HepG2 (cell line): ENCODE results near the gene BLID. TPM values are rescaled to one million over a fixed set of nuclear protein-coding genes. Genes with fewer than 3 reads are reported as not detected.

ENCODE experiments used
- ATAC-seq: fragments of 200-7000 bp; cut with Tn5 transposase; 3 replicates; pipeline ENCODE4 v1.9.1; 2020; ENCODE audit warnings: mild to moderate bottlenecking, moderate library complexity
- BruUV-seq: library from RNA; stranded (reverse); fragments of 400-500 nt; replicated peaks from 2 replicates; lab custom pipeline; 2021; lab: Mats Ljungman, UMichigan
- CTCF ChIA-PET: fragments of 300-600 bp; formaldehyde crosslinking; extraction: SDS; loops from one replicate; lab custom pipeline; 2021; ENCODE audit warnings: low total read pairs, inconsistent platforms, low intra/inter-chr PET ratio; lab: Yijun Ruan, JAX
- POLR2A ChIA-PET: fragments of 350-600 bp; sonication (Branson Sonifier 250); formaldehyde crosslinking; loops from one replicate; lab custom pipeline; 2020; ENCODE audit warnings: antibody characterized with exemption, inconsistent platforms; lab: Yijun Ruan, JAX
- DNase-seq: peaks from one replicate; pipeline ENCODE4 v3.0.0-alpha.2; 2015; ENCODE audit warnings: low spot score
- FAIRE-seq: peaks from 3 replicates; lab custom pipeline; 2011; peaks lifted over from hg19 to GRCh38; lab: Jason Lieb, UNC
- H2AFZ ChIP-seq: one replicate; pipeline ENCODE4 v1.6.1; 2011; ENCODE audit warnings: low read length, inconsistent platforms
- H3K27ac ChIP-seq: fragments of 300-600 bp; 3 replicates; pipeline ENCODE4 v1.8.0; 2011; ENCODE audit warnings: mixed run types, mild to moderate bottlenecking, mixed read lengths, low read length, inconsistent platforms; ENCODE audit not compliant: insufficient read depth; ENCODE audit errors: extremely low read length
- H3K27me3 ChIP-seq, 2 experiments: fragments of 200-600 bp in 1 of 2; 2 replicates in 1 of 2; 3 replicates in 1 of 2; pipeline versions ENCODE4 v1.6.0 to v1.8.0; 2011; ENCODE audit warnings: low read length in 2 of 2, mild to moderate bottlenecking in 2 of 2, moderate library complexity in 2 of 2, inconsistent platforms in 1 of 2; ENCODE audit not compliant: insufficient read depth in 2 of 2, control insufficient read depth in 1 of 2
- H3K36me3 ChIP-seq, 2 experiments: fragments of 200-600 bp in 1 of 2; replicated peaks in 1 of 2; 2 replicates in 1 of 2; 3 replicates in 1 of 2; pipeline versions ENCODE4 v1.5.1 to v1.8.0; 2011; ENCODE audit warnings: low read length in 2 of 2, inconsistent platforms in 1 of 2; ENCODE audit not compliant: insufficient read depth in 2 of 2, control insufficient read depth in 1 of 2
- H3K4me1 ChIP-seq: 2 replicates; pipeline ENCODE4 v1.5.1; 2012; ENCODE audit warnings: low read length, inconsistent platforms; ENCODE audit not compliant: insufficient read depth
- H3K4me2 ChIP-seq: 2 replicates; pipeline ENCODE4 v1.6.0; 2011; ENCODE audit warnings: low read depth, low read length, inconsistent platforms
- H3K4me3 ChIP-seq, 3 experiments: fragments of 200-600 bp in 1 of 3; sonication (generic), shearing (Covaris generic) in 1 of 3; replicated peaks in 1 of 3; 2 replicates each; pipeline ENCODE4 v1.5.1; 2011 to 2016; ENCODE audit warnings: low read length in 3 of 3, inconsistent platforms in 2 of 3, low read depth in 2 of 3, mild to moderate bottlenecking in 2 of 3, control low read depth in 1 of 3, mixed read lengths in 1 of 3; ENCODE audit not compliant: insufficient read depth in 1 of 3
- H3K79me2 ChIP-seq: one replicate; pipeline ENCODE4 v1.6.1; 2011; ENCODE audit warnings: low read length, inconsistent platforms; ENCODE audit not compliant: insufficient read depth
- H3K9ac ChIP-seq: 2 replicates; pipeline ENCODE4 v1.6.0; 2011; ENCODE audit warnings: mild to moderate bottlenecking, low read depth, low read length, inconsistent platforms; ENCODE audit not compliant: insufficient read depth
- H3K9me3 ChIP-seq: 2 replicates; pipeline ENCODE4 v1.5.1; 2012; ENCODE audit warnings: mild to moderate bottlenecking, low read length
- H4K20me1 ChIP-seq: 2 replicates; pipeline ENCODE4 v1.6.0; 2011; ENCODE audit warnings: inconsistent platforms, mild to moderate bottlenecking, low read length, moderate library complexity; ENCODE audit not compliant: insufficient read depth
- ATF4 ChIP-seq, 2 experiments: fragments of 450-650 bp in 1 of 2; sonication (generic) in 1 of 2; formaldehyde crosslinking; IDR thresholded peaks; 2 replicates each; pipeline versions ENCODE4 v1.5.0 to v1.8.0; 2020 to 2022; ENCODE audit warnings: mild to moderate bottlenecking in 1 of 2, missing genetic modification reagents in 1 of 2
- BRF2 ChIP-seq: sonication (generic); formaldehyde crosslinking; IDR thresholded peaks from 2 replicates; pipeline ENCODE4 v1.8.1; 2022; ENCODE audit warnings: mild to moderate bottlenecking, missing genetic modification reagents
- CEBPG ChIP-seq: IDR thresholded peaks from 2 replicates; pipeline ENCODE4 v1.6.1; 2016
- KLF15 ChIP-seq: sonication (generic); formaldehyde crosslinking; IDR thresholded peaks from 2 replicates; pipeline ENCODE4 v1.8.1; 2023; ENCODE audit warnings: borderline replicate concordance, mild to moderate bottlenecking, inconsistent platforms, missing genetic modification reagents, mixed read lengths
- PAF1 ChIP-seq: IDR thresholded peaks from 2 replicates; pipeline ENCODE4 v1.6.1; 2016; ENCODE audit warnings: missing genetic modification reagents, missing compliant biosample characterization
- PITX1 ChIP-seq: sonication (generic); formaldehyde crosslinking; IDR thresholded peaks from 2 replicates; pipeline ENCODE4 v1.5.1; 2020; ENCODE audit warnings: mild to moderate bottlenecking, missing genetic modification reagents
- RBM39 ChIP-seq: fragments of 200-400 bp; formaldehyde crosslinking; IDR thresholded peaks from one replicate; pipeline ENCODE4 v1.6.1; 2018; ENCODE audit warnings: antibody characterized with exemption, mild to moderate bottlenecking, low read depth, low read length; ENCODE audit not compliant: poor library complexity, severe bottlenecking
- RELA ChIP-seq: sonication (generic); formaldehyde crosslinking; IDR thresholded peaks from 2 replicates; pipeline ENCODE4 v1.4.0; 2020; ENCODE audit warnings: missing genetic modification reagents
- SMAD1 ChIP-seq: sonication (generic); formaldehyde crosslinking; IDR thresholded peaks from 2 replicates; pipeline ENCODE4 v1.4.0; 2020; ENCODE audit warnings: missing genetic modification reagents, low read depth, mild to moderate bottlenecking, borderline replicate concordance
- SMC3 ChIP-seq: IDR thresholded peaks from 2 replicates; pipeline ENCODE4 v1.6.1; 2011; ENCODE audit warnings: low read length, improper control_type of control experiment
- SNRNP70 ChIP-seq: fragments of 200-400 bp; formaldehyde crosslinking; IDR thresholded peaks from 2 replicates; pipeline ENCODE4 v1.6.1; 2017; ENCODE audit warnings: mild to moderate bottlenecking, low read depth, low read length, moderate library complexity
- SRF ChIP-seq: IDR thresholded peaks from 2 replicates; pipeline ENCODE4 v1.6.1; 2011; ENCODE audit warnings: mild to moderate bottlenecking, low read depth, low read length, moderate library complexity
- STAG1 ChIP-seq: sonication (generic); formaldehyde crosslinking; IDR thresholded peaks from 2 replicates; pipeline ENCODE4 v1.4.0; 2020; ENCODE audit warnings: missing genetic modification reagents
- ZKSCAN5 ChIP-seq: sonication (generic); formaldehyde crosslinking; IDR thresholded peaks from 2 replicates; pipeline ENCODE4 v1.5.1; 2020; ENCODE audit warnings: mild to moderate bottlenecking, missing genetic modification reagents
- ZNF292 ChIP-seq: sonication (generic); formaldehyde crosslinking; IDR thresholded peaks from 2 replicates; pipeline ENCODE4 v1.8.1; 2022; ENCODE audit warnings: mild to moderate bottlenecking, low read depth, missing genetic modification reagents, borderline replicate concordance
- ZNF703 ChIP-seq: sonication (generic); formaldehyde crosslinking; IDR thresholded peaks from 2 replicates; pipeline ENCODE4 v1.5.1; 2020; ENCODE audit warnings: missing genetic modification reagents, mild to moderate bottlenecking, moderate library complexity, borderline replicate concordance
- WGBS: methylation state at CpG from one replicate; pipeline ENCODE4 v1.1.6; 2017; ENCODE audit warnings: low lambda C conversion rate; 5-methylcytosine and 5-hydroxymethylcytosine counted together
- in situ Hi-C: cut with HindIII; loops from 2 replicates; pipeline ENCODE4 v1.10.0; 2017; ENCODE audit warnings: low pct_unique_long_range_greater_than_20kb; ENCODE audit not compliant: extremely low pct_ligation_motif_present
- intact Hi-C: fragments of 100-400 bp; cut with micrococcal nuclease; formaldehyde crosslinking; loops from one replicate; pipeline ENCODE4 v1.10.0; 2022; ENCODE audit not compliant: unreplicated experiment
- polyA plus RNA-seq, 8 experiments: library from polyadenylated mRNA; depleted of rRNA in 3 of 8; stranded (reverse) in 7 of 8; unstranded in 1 of 8; fragments of >200 nt; fragmentation: Illumina TruSeq in 4 of 8; extraction: Trizol in 4 of 8; gene quantifications; 2 replicates each; pipeline versions ENCODE4 v1.2.1 to v1.2.3, GENCODE V29; 2011 to 2016; ENCODE audit warnings: low read depth in 4 of 8, missing spikeins in 1 of 8, mixed read lengths in 1 of 8; ENCODE audit not compliant: insufficient read depth in 1 of 8
- total RNA-seq, 5 experiments: library from RNA; depleted of rRNA; stranded (reverse); fragments of >200 nt; fragmentation: Illumina TruSeq; extraction: Trizol; gene quantifications; 2 replicates each; pipeline ENCODE4 v1.2.3, GENCODE V29; 2016; ENCODE audit warnings: low read depth in 1 of 5
- TF ChIP-seq, protein P1 (sequence below): sonication (generic); formaldehyde crosslinking; IDR thresholded peaks from 2 replicates; pipeline ENCODE4 v1.4.0; 2020; ENCODE audit warnings: mild to moderate bottlenecking, missing genetic modification reagents

Gene BLID
- total and polyA plus RNA-seq, 2 of the 13 experiments (the other 11 are each of a cell fraction or from before 2014, with no cell fraction given) = not detected

- TF ChIP-seq PITX1 (CRISPR knock-in tag) (no peak), ZNF292 (CRISPR knock-in tag) (no peak), RBM39 (no peak), SRF (no peak), SMC3 (peak; percentile 62), ZKSCAN5 (CRISPR knock-in tag) (no peak), ZNF703 (CRISPR knock-in tag) (no peak), PAF1 (CRISPR knock-in tag) (no peak), STAG1 (CRISPR knock-in tag) (peak; percentile 75)
Observed at GRCh38 chr11:122101625-122102291, 14.3 kb downstream of the BLID start (continued).

DNA sequence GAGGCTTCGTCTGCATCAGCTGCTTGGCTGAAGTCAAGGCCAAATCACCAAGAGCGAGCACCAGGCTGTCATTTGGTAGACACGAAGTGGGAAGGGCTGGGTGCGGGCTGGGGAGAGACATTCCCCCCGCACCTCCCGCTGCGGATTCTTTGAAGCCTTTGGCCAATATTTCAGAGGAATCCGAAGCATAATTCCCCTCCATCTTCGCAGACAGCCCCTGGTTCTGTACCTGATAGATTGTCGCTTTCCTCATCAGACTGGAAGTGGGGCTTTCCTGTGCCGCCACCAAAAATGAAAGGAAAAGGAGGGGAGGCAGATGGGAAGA lies 15.3 kb downstream of the BLID start:
- Histone ChIP-seq H3K36me3 (no peaks in the 10 kb centered on the region), H3K4me2 (no peak overlapping the region), H3K79me2 (no peaks in the 10 kb centered on the region), H3K9me3 (no peaks in the 10 kb centered on the region), H2AFZ (no peak overlapping the region), H3K4me1 (no peaks in the 10 kb centered on the region), H3K9ac (no peak overlapping the region), H3K27ac (no peak overlapping the region), H3K4me3 (no peak overlapping the region), H4K20me1 (no peaks in the 10 kb centered on the region), H3K27me3 (no peaks in the 10 kb centered on the region)
- in situ Hi-C loops (no loop called here), intact Hi-C loops (loop anchor here (1.0 to 10.0 kb wide), 3 partner anchors 226 to 444 kb away; no protein-coding TSS in a partner anchor)
- WGBS = 83% methylated on average over 11 of the region's 11 CpGs
- CTCF ChIA-PET = interaction anchor here (1.1 to 1.6 kb wide), 2 partner anchors 445 kb away, joined by 4 to 9 read pairs; no protein-coding TSS in a partner anchor
- POLR2A ChIA-PET = no interaction called here
- FAIRE-seq = no peak
- ATAC-seq = no peak
- DNase-seq = no peak
- BruUV-seq = no TSS peak
- TF ChIP-seq SNRNP70 = no peak
- TF ChIP-seq BRF2 = no peak
- TF ChIP-seq, protein P1, sequence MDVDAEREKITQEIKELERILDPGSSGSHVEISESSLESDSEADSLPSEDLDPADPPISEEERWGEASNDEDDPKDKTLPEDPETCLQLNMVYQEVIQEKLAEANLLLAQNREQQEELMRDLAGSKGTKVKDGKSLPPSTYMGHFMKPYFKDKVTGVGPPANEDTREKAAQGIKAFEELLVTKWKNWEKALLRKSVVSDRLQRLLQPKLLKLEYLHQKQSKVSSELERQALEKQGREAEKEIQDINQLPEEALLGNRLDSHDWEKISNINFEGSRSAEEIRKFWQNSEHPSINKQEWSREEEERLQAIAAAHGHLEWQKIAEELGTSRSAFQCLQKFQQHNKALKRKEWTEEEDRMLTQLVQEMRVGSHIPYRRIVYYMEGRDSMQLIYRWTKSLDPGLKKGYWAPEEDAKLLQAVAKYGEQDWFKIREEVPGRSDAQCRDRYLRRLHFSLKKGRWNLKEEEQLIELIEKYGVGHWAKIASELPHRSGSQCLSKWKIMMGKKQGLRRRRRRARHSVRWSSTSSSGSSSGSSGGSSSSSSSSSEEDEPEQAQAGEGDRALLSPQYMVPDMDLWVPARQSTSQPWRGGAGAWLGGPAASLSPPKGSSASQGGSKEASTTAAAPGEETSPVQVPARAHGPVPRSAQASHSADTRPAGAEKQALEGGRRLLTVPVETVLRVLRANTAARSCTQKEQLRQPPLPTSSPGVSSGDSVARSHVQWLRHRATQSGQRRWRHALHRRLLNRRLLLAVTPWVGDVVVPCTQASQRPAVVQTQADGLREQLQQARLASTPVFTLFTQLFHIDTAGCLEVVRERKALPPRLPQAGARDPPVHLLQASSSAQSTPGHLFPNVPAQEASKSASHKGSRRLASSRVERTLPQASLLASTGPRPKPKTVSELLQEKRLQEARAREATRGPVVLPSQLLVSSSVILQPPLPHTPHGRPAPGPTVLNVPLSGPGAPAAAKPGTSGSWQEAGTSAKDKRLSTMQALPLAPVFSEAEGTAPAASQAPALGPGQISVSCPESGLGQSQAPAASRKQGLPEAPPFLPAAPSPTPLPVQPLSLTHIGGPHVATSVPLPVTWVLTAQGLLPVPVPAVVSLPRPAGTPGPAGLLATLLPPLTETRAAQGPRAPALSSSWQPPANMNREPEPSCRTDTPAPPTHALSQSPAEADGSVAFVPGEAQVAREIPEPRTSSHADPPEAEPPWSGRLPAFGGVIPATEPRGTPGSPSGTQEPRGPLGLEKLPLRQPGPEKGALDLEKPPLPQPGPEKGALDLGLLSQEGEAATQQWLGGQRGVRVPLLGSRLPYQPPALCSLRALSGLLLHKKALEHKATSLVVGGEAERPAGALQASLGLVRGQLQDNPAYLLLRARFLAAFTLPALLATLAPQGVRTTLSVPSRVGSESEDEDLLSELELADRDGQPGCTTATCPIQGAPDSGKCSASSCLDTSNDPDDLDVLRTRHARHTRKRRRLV (CRISPR knock-in tag) = no peak
- TF ChIP-seq CEBPG (CRISPR knock-in tag) = no peak
- no peak for TF ChIP-seq ATF4 (CRISPR knock-in tag; IDR thresholded peaks at IDR 0.05)
- TF ChIP-seq STAG1 (CRISPR knock-in tag) = no peak
- TF ChIP-seq KLF15 (CRISPR knock-in tag) = no peak
- TF ChIP-seq SMAD1 (CRISPR knock-in tag) = no peak
- TF ChIP-seq RELA (CRISPR knock-in tag) = no peak
